Heart right ventricle (tissue), 16 donors: Measurements from ENCODE around the gene UBE2I. TPM values are rescaled to one million over a fixed set of nuclear protein-coding genes. Genes with fewer than 3 reads are reported as not detected.
"Not testable (repeated sequence)": the region's sequence is repeated elsewhere in the genome, so short reads cannot be mapped to it uniquely, and the experiment has no call there.

Experiments used
- ATAC-seq, 8 donors: fragments of 200-7000 bp; cut with Tn5 transposase; one replicate each; pipeline ENCODE4 v1.9.1; 2020; ENCODE audit warnings: mild to moderate bottlenecking in 8 of 8, moderate library complexity in 8 of 8, moderate number of reproducible peaks in 1 of 8
- DNase-seq, 2 donors: peaks; one replicate each; pipeline ENCODE4 v3.0.0-alpha.2; 2020
- H3K27ac ChIP-seq, 10 donors: fragments of 200-600 bp; sonication (generic) in 2 of 10; one replicate each; pipeline versions ENCODE4 v1.5.0 to v1.8.0; 2020 to 2022; ENCODE audit warnings: mild to moderate bottlenecking in 3 of 10
- H3K27me3 ChIP-seq, 7 donors: fragments of 200-600 bp; one replicate each; pipeline ENCODE4 v1.8.0; 2021 to 2022; ENCODE audit warnings: mild to moderate bottlenecking in 2 of 7
- H3K36me3 ChIP-seq, 9 donors: fragments of 200-600 bp; sonication (generic) in 1 of 9; one replicate each; pipeline versions ENCODE4 v1.5.0 to v1.8.0; 2020 to 2022; ENCODE audit warnings: mild to moderate bottlenecking in 2 of 9
- H3K4me1 ChIP-seq, 9 donors: fragments of 200-600 bp; sonication (generic) in 1 of 9; one replicate each; pipeline versions ENCODE4 v1.5.0 to v1.8.0; 2020 to 2022; ENCODE audit warnings: mild to moderate bottlenecking in 4 of 9
- H3K4me3 ChIP-seq, 10 donors: fragments of 200-600 bp; sonication (generic) in 2 of 10; one replicate each; pipeline versions ENCODE4 v1.5.0 to v1.8.0; 2020 to 2022; ENCODE audit warnings: mild to moderate bottlenecking in 7 of 10, moderate library complexity in 2 of 10
- H3K9me3 ChIP-seq, 11 donors: fragments of 200-600 bp in 10 of 11; sonication (generic) in 2 of 11; one replicate each; pipeline versions ENCODE4 v1.5.0 to v1.8.0; 2013 to 2022; ENCODE audit warnings: mild to moderate bottlenecking in 2 of 11, control low read depth in 1 of 11, moderate library complexity in 1 of 11
- WGBS, 2 donors: extraction: QIAGEN DNeasy Blood & Tissue Kit; methylation state at CpG; one replicate each; pipeline ENCODE4 v1.1.7; 2013; ENCODE audit warnings: inconsistent platforms in 1 of 2; 5-methylcytosine and 5-hydroxymethylcytosine counted together
- intact Hi-C, 10 donors: fragments of 100-400 bp; cut with DNase I; formaldehyde crosslinking; loops; one replicate each; pipeline versions ENCODE4 v1.11.1 to v1.14.2; 2022
- polyA plus RNA-seq, 2 donors: library from polyadenylated mRNA; stranded (reverse); fragments of 200-250 nt; gene quantifications; one replicate each; pipeline ENCODE4 v1.2.3, GENCODE V29; 2013
- total RNA-seq, 10 donors: library from RNA; stranded (reverse); fragmentation: NEBNext Ultra II Directional in 3 of 10; extraction: Animal tissue kit (Norgen Biotek cat#: 25700) in 3 of 10; gene quantifications; one replicate each; pipeline versions ENCODE4 v1.2.1 to v1.2.4, GENCODE V29; 2021 to 2023
- TF ChIP-seq, protein P1 (sequence below), 9 donors: fragments of 200-600 bp; sonication (generic) in 2 of 9; IDR thresholded peaks; one replicate each; pipeline versions ENCODE4 v1.5.0 to v1.8.0; 2021 to 2022; ENCODE audit warnings: antibody characterized with exemption in 9 of 9, mild to moderate bottlenecking in 5 of 9, moderate library complexity in 1 of 9
- donor health status: Arrhythmogenic right ventricular cardiomyopathy.
- donor health status: ischemic (EF 13 %, LVEDD 7.1; RV severe dilation, severe dysfunction).
- donor health status: healthy with polysubstance abuse.
- donor health status: DM: no; HTN: yes; CAD: no.
- donor health status: DM: no; HTN: no; CAD: no.
- donor health status: ischemic (EF 25% LVEDD 6.9; RV normal size, moderate dysfunction).
- donor health status: ischemic (EF 25% LVEDD 5.7; RV mildly dilated, moderate dysfunction).
- donor health status: healthy.
- donor health status: DM: yes; HTN: yes; CAD: no.
- donor health status: Ischemic cardiomyopathy.
- donor health status: ischemic (EF 35%, LVEDD 5.7; RV mildly dilated, moderate dysfunction).
- donor health status: nonischemic (EF 11% LVEDD 7.7; RV severe dilation, severe dysfunction).
- donor health status: DM: yes; HTN: yes; CAD: no.
- donor health status: PGD.
- donor health status: ischemic (EF 29% LVEDD 5.4; RV normal size, mild dysfunction).
- donor health status: nonischemic (EF 23%, LVEDD 6.1; RV moderate dilation, normal function).

The UBE2I gene
- total and polyA plus RNA-seq, 12 donors = 63.1 to 99.8 (median 83.6) TPM

DNA sequence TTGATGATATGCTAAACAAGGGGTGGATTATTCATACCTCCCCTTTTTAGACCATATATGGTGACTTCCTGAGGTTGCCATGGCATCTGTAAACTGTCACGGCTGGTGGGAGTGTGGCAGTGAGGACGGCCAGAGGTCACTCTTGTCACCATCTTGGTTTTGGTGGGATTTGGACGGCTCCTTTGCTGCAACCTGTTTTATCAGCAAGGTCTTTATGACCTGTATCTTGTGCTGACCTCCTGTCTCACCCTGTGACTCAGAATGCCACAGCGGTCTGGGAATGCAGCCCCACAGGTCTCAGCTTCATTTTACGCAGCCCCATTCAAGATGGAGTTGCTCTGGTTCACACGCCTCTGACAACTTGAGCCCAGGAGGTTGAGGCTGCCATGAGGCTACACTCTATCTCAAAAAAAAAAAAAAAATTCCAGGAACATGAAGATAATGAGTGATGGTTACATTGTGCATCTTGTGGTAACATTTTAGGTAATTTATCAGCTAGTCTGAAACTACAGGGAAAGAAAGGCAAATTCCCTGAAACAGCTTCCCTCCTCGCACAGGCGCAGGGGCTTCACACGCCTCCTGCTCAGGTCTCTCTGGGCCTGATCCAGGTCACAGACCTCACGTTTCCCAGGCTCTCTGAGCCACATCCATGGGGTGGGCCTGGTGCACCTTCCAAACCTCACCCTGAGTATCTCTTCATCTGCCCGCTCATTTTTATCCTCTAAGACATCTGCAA is 15.3 kb upstream of the UBE2I start:
- 66 to 68% methylated on average over 11 of the region's 11 CpGs for WGBS, 2 donors
- no peaks in the 10 kb centered on the region for H3K36me3 ChIP-seq
- H3K4me3 ChIP-seq = no peak overlapping the region
- DNase-seq (no peak), ATAC-seq (no peak)
- no peaks in the 10 kb centered on the region for H3K9me3 ChIP-seq
- peaks cover 0 to 63% (median 48%) of the 10 kb centered on the region in 7 donors for H3K27me3 ChIP-seq
- intact Hi-C loops = no loop called here
- no peak overlapping the region for H3K27ac ChIP-seq
- H3K4me1 ChIP-seq = peaks cover 0 to 8% (median 0%) of the 10 kb centered on the region in 9 donors
- TF ChIP-seq, protein P1, sequence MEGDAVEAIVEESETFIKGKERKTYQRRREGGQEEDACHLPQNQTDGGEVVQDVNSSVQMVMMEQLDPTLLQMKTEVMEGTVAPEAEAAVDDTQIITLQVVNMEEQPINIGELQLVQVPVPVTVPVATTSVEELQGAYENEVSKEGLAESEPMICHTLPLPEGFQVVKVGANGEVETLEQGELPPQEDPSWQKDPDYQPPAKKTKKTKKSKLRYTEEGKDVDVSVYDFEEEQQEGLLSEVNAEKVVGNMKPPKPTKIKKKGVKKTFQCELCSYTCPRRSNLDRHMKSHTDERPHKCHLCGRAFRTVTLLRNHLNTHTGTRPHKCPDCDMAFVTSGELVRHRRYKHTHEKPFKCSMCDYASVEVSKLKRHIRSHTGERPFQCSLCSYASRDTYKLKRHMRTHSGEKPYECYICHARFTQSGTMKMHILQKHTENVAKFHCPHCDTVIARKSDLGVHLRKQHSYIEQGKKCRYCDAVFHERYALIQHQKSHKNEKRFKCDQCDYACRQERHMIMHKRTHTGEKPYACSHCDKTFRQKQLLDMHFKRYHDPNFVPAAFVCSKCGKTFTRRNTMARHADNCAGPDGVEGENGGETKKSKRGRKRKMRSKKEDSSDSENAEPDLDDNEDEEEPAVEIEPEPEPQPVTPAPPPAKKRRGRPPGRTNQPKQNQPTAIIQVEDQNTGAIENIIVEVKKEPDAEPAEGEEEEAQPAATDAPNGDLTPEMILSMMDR (IDR thresholded peaks at IDR 0.05) = no peak

DNA sequence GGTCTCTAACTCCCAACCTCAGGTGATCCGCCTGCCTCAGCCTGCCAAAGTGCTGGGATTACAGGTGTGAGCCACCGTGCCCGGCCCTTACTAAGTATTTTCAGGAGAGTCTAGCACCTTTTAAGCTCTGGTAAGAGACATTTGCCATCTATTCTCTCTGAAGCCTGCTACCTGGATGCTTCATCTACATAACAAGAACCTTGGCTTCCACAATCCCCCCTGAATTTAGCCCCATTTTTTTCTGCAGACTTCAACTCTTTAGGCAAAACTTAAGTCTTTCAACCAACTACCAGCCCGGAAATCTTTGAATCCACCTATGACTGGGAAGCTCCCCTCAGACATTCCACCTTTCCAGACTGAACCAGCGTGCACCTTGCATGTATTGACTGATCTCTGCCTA is 14.0 kb upstream of the UBE2I start:
- H3K27me3 ChIP-seq = peaks cover 0 to 59% (median 48%) of the 10 kb centered on the region in 7 donors
- WGBS, 2 donors = 45 to 54% methylated on average over 5 of the region's 5 CpGs
- H3K27ac ChIP-seq = no peak overlapping the region
- TF ChIP-seq, protein P1 (IDR thresholded peaks at IDR 0.05) = no peak
- no peak for ATAC-seq
- no peaks in the 10 kb centered on the region for H3K36me3 ChIP-seq
- H3K4me1 ChIP-seq = peaks cover 0 to 8% (median under 1%) of the 10 kb centered on the region in 9 donors
- no peak for DNase-seq
- intact Hi-C loops = no loop called here
- H3K4me3 ChIP-seq = no peak overlapping the region
- H3K9me3 ChIP-seq = no peaks in the 10 kb centered on the region

DNA sequence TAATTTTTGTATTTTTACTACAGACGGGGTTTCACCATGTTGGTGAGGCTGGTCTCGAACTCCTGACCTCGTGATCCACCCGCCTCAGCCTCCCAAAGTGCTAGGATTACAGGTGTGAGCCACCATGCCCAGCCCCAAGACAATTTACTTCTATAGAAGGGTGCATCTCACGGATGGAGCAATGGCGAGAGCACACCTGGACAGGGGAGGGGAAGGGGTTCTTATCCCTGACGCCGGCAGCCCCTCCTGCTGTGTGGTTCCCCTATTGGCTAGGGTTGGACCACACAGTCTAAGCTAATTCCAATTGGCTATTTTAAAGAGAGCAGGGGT is 12.8 kb upstream of the UBE2I start:
- peaks cover 0 to 58% (median 48%) of the 10 kb centered on the region in 7 donors for H3K27me3 ChIP-seq
- intact Hi-C loops = not testable (repeated sequence)

DNA sequence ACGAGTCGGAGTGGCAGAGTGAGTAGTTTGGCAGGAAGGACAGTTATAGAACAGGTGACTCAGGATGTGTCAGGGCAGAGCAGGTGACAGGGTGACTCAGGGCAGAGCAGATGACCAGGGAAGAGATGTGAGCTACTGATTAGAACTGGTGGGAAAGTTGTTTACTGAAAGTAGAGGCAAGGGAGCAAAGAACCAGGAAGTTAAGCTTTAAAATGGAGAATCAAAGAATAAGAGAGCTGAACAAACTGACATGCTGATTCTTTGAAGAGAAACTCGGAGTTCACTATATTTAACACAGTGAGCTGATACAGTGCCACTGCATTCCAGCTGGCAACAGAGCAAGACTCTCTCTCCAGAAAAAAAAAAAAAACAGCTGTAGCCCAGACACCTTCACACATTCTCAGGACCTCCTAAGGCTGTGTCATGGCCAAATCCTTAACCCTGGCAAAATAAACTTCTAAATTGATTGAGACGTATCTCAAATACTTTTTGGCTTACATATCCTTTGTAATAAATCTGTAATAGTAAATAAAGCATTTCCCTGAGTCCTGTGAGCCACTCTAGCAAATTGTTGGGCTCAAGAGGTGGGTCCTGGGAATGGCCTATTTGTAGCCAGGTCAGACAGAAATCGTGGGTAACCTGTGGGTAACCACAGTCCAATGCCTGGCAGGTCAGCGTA is 12.3 kb upstream of the UBE2I start:
- no peak for DNase-seq
- intact Hi-C loops = no loop called here
- H3K9me3 ChIP-seq = no peaks in the 10 kb centered on the region
- ATAC-seq = peak; percentile 47 to 82 (median 68)
- TF ChIP-seq, protein P1 (IDR thresholded peaks at IDR 0.05) = no peak
- H3K36me3 ChIP-seq = no peaks in the 10 kb centered on the region
- peaks cover 3 to 16% (median 7%) of the 10 kb centered on the region in 9 donors for H3K4me1 ChIP-seq
- 32 to 42% methylated on average over 6 of the region's 6 CpGs for WGBS, 2 donors
- H3K27ac ChIP-seq = peak overlapping the region in 9 of 10 donors; percentile 39 to 76 (median 66)
- H3K27me3 ChIP-seq = peaks cover 0 to 53% (median 48%) of the 10 kb centered on the region in 7 donors
- no peak overlapping the region for H3K4me3 ChIP-seq

More for the DNA sequence above, 12.8 kb upstream of the UBE2I start:
- not testable (repeated sequence) for H3K9me3 ChIP-seq, H3K4me3 ChIP-seq, ATAC-seq, H3K36me3 ChIP-seq, DNase-seq
- Histone ChIP-seq H3K4me1 (peaks cover 3 to 16% (median 7%) of the 10 kb centered on the region in 9 donors), H3K27ac (peak overlapping the region in 9 of 10 donors; percentile 39 to 76 (median 66))
- WGBS, 2 donors = 72 to 80% methylated on average over 8 of the region's 8 CpGs
